Islet precursor cell (in vitro differentiated cells): ENCODE results near the gene AK5.
"Not testable (repeated sequence)": the region's sequence is repeated elsewhere in the genome, so short reads cannot be mapped to it uniquely, and the experiment has no call there.

Experiments
- DNase-seq: peaks from one replicate; pipeline ENCODE4 v3.0.0-alpha.2; 2018

Gene AK5

GRCh38 chr1:77290576-77290975 lies 8.8 kb downstream of the AK5 start:
- DNase-seq: no peak

- DNase-seq: no peak
Measured at GRCh38 chr1:77292551-77292950, 10.7 kb downstream of the AK5 start.

- DNase-seq: no peak
Measured at GRCh38 chr1:77300566-77300965, 18.7 kb downstream of the AK5 start.

GRCh38 chr1:77303387-77303786 lies 21.6 kb downstream of the AK5 start:
- DNase-seq: no peak

- no peak for DNase-seq
Measured at GRCh38 chr1:77308889-77309621, 27.2 kb downstream of the AK5 start.

GRCh38 chr1:77310924-77311323 lies 29.1 kb downstream of the AK5 start:
- no peak for DNase-seq

- DNase-seq: not testable (repeated sequence)
Measured at GRCh38 chr1:77312364-77312763, 30.5 kb downstream of the AK5 start.

GRCh38 chr1:77313491-77313890 lies 31.7 kb downstream of the AK5 start:
- peak; percentile 70 for DNase-seq

GRCh38 chr1:77316006-77316405 lies 34.2 kb downstream of the AK5 start:
- DNase-seq: peak; percentile 75

- no peak for DNase-seq
Measured at GRCh38 chr1:77316966-77317365, 35.1 kb downstream of the AK5 start.

- no peak for DNase-seq
Measured at GRCh38 chr1:77319036-77319705, 37.4 kb downstream of the AK5 start.

GRCh38 chr1:77322061-77322900 lies 40.5 kb downstream of the AK5 start:
- DNase-seq: peak; percentile 77

GRCh38 chr1:77333501-77333900 lies 51.7 kb downstream of the AK5 start:
- DNase-seq: no peak

GRCh38 chr1:77336729-77337128 lies 54.9 kb downstream of the AK5 start:
- no peak for DNase-seq

- no peak for DNase-seq
Measured at GRCh38 chr1:77339326-77339725, 57.5 kb downstream of the AK5 start.

GRCh38 chr1:77341195-77341594 lies 59.4 kb downstream of the AK5 start:
- no peak for DNase-seq

- no peak for DNase-seq
Measured at GRCh38 chr1:77342745-77343144, 60.9 kb downstream of the AK5 start.

GRCh38 chr1:77347646-77348045 lies 65.8 kb downstream of the AK5 start:
- peak; percentile 79 for DNase-seq

- no peak for DNase-seq
Measured at GRCh38 chr1:77348549-77348948, 66.7 kb downstream of the AK5 start.

- no peak for DNase-seq
Measured at GRCh38 chr1:77349275-77349674, 67.5 kb downstream of the AK5 start.

GRCh38 chr1:77350012-77350770 lies 68.4 kb downstream of the AK5 start:
- DNase-seq: no peak

GRCh38 chr1:77354536-77354935 lies 72.7 kb downstream of the AK5 start:
- DNase-seq: no peak

- no peak for DNase-seq
Measured at GRCh38 chr1:77355010-77355409, 73.2 kb downstream of the AK5 start.
